NCI-H1436 treated with DMSO at 0.1 percent for 48 hours (cell line): ENCODE measurements around the gene PRKAR1A.
A peak's percentile ranks its signal among the peaks of the same experiment; 100 is the strongest.
"Not testable (repeated sequence)": the region's sequence is repeated elsewhere in the genome, so short reads cannot be mapped to it uniquely, and the experiment has no call there.

Experiments used
- DNase-seq: peaks from one replicate; lab custom pipeline; 2025; lab: John Stamatoyannopoulos, UW

The PRKAR1A gene

DNA sequence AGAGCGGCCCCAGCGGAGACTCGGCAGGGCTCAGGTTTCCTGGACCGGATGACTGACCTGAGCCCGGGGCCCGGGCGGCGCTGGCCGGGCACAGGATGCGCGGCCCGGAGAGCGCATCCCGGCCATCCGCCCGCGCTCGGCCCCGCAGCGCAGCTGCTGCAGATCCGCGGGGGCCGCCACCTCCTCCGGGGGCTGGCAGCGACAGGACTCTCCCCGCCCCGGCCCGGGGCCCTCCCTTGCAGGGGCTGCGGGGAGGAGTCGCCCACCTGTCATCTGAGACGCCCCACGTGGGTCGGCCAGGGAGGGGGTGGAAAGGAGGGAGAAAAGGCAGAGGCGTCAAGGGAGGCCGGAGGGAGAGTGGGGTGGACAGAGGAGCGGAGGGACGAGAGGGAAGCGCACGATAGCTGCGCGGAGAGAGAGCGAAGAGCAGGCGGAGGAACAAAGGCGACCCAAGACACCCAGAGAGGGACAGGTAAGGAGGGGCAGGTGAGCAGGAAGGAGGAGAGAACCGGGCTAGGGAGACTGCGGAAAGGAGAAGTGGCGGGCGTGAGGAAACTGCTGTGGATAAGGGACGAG is 471 bp upstream of the PRKAR1A start:
- no peak for DNase-seq

DNA sequence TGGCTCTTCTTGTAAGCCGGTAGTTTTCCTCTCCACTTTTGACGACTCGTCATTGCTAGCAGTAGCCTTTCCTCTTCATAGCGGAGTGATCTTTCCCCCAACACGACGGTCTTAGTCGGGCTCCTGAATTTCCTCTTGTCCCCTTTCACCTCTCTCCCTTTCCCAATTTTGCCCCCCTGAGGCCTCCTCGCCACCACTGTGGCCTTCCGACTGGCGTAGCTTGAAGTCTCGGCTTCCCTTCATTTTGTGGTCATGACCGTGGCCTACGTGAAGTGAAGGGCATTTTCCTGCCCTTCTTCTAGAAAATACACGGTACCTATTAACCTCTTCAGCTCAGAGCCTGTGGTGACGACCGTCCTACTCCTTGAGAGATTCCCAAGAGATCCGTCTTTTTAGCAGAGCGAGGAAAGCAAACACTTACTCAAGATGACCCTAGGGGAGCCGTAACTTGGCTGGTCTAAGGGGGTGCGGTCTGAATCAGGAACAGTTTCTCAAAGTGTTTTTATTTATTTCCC is 787 bp downstream of the PRKAR1A start:
- peak; percentile 76 for DNase-seq

DNA sequence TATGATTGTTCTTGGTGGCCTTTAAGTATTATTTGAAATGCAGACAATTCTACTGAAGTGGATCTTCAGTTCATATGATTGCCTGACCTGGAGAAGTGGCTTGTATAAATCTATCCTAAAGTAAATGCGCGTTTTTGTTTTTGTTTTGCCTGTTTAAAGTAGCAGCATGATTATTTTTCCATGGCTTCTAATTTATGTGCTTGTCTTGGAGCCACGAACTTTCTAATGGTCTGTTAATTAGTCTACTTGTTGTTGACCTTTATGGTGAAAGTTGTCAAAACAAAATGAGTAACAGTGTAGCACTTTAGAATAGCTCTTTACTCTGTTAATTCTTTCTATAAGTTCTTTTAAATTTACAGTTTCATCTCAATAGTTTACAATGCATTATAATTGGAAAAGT is 1.7 kb downstream of the PRKAR1A start:
- DNase-seq: no peak

DNA sequence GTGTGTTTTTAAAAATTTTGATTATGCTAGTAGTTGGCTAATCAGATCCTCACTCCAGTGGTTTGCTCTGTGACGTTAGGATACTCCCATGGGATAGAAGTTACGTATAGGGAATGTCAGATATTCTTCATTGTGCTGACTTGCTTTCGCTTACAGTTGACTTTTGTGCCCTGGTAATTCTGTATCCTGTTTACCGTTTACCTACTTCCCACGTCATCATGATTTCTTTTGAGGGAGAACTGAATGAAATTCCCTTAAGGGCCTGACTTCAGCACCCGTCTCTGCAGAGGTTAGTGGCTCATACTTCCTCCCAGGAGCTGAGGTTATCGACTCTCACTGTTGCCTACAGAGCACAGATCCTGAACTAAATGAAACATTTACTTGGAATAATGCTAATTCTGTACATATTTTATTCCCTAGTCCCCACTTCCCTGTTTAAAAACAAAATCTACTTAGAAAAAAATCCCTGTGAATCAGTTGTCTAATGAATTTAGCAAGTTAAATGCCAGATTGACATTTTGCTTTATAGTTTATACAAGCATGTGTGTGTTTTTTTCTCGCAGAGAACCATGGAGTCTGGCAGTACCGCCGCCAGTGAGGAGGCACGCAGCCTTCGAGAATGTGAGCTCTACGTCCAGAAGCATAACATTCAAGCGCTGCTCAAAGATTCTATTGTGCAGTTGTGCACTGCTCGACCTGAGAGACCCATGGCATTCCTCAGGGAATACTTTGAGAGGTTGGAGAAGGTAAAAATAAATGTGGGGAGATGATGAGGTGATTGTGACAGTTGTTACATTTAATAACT is 2.8 kb downstream of the PRKAR1A start:
- no peak for DNase-seq

DNA sequence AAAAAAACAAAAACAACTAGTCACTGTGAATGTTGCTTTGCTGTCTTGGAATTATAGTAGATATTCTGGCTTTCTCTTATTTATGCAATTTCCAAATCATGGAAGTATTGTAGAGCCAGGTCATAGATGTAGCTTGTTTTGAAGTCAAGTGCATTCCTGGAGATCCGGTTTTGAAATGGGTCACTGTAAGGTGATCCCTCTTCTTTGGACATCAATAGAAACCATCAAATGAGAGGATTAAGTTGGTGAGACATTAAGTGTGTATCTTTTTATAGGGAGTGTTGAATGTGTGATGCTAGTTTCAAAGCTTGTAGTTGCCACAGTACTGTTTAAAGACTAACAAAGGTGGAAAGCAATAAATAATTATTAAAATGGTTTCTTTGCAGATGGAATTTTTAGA is 4.5 kb downstream of the PRKAR1A start:
- DNase-seq: no peak

DNA sequence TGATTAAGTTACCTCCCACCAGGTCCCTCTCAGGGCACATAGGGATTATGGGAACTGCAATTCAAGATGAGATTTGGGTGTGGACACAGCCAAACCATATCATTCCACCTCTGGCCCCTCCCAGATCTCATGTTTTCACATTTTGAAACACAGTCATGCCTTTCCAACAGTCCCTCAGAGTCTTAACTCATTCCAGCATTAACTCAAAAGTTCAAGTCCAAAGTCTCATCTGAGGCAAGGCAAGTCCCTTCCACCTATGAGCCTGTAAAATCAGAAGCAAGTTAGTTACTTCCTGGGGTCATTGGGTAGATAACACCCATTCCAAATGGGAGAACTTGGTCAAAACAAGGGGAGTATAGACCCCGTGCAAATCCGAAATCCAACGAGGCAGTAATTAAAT is 5.4 kb downstream of the PRKAR1A start:
- DNase-seq: not testable (repeated sequence)

DNA sequence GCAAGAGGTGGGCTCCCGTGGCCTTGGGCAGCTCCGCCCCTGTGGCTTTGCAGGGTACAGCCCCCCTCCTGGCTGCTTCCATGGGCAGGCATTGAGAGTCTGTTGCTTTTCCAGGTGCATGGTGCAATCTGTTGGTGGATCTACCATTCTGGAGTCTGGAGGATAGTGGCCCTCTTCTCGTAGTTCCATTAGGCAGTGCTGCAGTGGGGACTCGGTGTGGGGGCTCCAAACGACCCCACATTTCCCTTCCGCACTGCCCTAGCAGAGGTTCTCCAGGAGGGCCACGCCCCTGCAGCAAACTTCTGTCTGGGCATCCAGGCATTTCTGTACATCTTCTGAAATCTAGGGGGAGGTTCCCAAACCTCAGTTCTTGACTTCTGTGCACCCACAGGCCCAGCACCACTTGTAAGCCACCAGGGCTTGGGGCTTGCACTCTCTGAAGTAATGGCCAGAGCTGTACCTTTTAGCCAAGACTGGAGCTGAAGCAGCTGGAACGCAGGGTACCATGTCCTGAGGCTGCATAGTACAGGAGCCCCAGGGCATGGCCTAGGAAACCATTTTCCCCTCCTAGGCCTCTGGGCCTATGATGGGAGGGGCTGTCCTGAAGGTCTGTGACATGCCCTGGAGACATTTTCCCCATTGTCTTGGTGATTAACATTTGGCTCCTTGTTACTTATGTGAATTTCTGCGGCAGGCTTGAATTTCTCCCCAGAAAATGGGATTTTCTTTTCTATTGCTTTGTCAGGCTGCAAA is 6.0 kb downstream of the PRKAR1A start:
- no peak for DNase-seq

DNA sequence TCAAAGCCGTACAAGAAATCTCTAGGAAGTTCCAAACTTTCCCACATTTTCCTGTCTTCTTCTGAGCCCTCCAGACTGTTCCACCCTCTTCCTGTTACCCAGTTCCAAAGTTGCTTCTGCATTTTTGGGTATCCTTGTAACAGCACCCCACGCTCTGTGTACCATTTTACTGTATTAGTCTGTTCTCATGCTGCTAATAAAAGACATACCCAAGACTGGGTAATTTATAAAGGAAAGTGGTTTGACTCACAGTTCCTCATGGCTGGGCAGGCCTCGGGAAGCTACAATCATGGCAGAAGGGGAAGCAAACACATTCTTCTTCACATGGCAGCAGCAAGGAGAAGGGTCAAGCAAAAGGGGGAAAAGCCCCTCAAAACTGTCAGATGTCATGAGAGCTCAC is 6.8 kb downstream of the PRKAR1A start:
- not testable (repeated sequence) for DNase-seq

DNA sequence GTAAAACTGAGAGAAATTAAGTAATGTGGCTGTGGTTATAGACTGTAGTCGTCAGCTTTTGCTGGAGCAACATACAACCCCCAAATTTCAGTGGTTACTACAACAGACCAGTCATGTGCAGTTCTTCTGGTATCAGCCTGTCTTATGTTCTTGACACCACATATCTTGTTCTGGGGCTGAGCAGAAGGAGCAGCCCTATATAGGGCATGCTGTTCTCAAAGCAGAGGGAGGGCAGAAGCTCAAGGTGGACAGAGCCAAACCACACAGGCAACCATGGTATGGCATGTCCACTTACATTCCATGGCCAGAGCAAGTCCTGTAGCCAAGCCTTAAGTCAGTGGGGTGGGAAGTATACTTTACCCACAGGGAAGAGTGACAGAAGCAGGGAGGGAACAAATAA is 7.7 kb downstream of the PRKAR1A start:
- DNase-seq: no peak

DNA sequence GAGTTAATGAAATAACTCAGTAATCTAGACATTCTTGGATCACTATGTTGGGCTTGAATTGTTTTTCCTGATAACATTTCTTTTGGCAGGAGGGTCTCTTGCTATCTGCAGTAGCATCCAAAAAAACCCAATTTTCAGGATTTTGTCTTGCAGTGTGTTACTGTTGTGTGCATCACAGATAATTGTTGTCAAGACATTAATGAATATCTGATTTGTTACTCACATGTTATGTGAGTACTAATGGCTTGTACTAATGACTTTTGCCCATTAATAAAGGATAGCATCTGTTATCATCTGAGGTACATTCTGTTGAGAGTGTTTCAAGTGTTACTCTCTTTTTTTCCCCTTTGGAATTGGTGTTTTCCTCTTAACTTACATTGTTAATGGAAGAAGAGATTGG is 10.0 kb downstream of the PRKAR1A start:
- no peak for DNase-seq

DNA sequence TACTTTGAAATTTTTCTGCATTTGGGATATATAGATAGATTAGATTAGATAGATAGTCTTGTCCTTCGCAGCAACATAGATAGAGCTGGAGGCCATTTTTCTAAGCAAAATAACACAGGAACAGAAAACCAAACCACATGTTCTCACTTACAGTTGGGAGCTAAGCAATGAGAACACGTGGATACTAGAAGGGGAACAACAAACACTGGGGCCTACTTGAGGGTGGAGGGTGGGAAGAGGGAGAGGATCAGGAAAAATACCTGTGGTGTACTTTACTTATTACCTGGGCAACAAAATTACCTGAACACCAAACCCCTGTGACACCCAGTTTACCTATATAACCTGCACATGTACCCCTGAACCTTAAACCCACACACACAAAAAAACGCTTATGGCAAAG is 14.3 kb downstream of the PRKAR1A start:
- no peak for DNase-seq

DNA sequence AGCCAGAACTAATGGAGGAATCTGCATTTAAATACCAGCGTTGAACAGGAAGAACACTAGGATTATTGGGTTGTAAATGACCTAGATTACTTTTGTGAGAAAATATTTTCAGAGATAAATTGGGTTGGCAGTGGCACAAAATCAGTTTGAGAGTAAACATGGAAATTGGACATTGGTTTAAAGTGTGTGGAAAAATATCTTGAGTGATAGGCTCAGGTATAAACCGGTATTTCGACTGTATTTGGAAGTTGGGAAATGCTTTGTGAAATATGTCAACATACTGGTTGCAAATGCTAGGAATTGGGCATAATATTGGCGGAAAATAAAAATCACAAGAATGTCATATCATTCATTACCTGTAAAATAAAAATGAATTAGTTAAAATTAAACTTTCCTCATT is 15.1 kb downstream of the PRKAR1A start:
- no peak for DNase-seq

DNA sequence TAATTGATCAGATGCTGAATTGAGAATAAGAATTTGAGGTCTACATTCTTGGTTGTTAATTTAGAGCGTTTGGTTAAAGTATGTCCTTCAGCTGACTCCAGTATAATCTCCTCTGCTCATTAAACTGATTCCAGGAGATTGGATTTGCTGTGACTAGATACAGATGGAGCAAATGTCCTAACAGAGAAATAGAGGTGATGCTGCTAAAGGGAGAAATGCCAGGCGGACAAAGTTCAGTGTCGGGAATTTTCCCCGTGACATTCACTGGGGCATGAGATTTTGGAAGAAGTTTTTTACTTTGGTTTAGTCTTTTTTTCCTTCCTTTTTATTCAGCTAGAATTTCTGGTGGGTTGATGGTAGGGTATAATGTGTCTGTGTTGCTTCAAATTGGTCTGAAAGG is 19.0 kb downstream of the PRKAR1A start:
- no peak for DNase-seq

DNA sequence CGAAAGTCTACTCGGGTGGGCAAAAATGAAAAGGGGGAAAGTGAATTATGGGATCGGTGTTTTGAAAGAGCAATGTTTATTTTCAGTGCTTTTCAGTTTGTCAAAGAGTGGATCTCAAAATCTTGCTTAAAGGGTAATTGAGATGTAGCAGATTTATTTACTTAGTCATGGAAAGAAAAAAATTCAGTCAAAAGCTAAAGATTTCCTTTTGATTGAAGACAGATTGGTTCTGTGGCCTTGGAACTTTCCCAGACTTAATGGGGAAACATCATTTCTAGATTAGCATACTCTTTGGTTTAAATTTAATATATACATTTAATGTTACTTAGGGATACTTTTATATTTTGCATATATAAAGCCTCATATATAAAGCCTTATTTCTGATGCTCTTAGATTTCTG is 20.6 kb downstream of the PRKAR1A start:
- no peak for DNase-seq

DNA sequence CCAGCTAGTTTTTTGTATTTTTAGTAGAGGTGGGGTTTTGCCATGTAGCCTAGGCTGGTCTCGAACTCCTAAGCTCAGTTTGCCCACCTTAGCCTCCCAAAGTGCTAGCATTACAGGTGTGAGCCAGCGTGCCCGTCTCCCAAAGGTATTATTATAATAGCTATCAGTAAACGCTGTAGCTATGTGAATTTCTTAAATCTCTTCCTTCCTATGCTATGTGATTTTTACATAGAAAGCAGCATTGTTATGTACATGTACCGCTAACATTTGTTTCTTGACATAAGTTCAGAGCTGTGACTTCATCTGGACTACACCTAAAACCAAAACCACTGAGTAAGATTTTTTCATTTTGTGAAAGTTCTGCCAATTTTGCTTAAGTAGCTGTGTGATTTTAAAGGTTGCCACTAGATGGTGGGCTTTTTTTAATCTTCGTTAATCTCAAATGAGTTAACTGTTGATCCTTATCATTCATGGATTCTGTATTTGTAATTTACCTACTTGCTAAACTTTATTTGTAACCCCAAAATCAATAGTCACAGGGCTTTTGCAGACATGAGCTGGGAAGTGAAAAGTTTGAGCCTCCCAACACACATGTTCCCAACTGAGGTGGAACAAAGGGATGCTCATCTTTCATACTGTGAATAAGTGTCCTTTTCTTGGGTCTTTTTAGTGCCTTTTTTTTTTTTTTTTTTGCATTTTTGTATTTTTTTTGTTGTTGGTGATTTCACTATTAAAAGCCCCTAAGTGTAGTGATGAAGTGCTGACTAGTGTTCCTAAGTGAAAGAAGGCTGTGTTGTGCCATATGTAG is 21.9 kb downstream of the PRKAR1A start:
- no peak for DNase-seq

DNA sequence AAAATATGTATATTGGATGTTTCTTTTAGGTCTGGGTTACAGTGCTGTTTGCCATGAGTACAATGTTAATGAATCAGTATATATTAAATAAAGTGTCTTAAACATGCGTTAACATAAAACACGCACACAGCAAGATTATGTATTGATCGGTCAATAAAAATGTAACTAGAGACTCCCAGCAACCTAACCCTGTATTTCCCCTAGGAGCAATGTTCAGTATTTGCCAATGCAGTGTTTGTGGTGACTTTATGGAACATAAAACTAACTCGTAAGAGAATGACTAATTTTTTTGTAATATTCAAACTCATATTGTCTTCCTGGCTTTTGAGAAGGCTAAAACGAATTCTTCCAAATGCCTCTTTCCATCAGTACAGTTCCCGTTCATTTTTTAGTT is 22.5 kb downstream of the PRKAR1A start:
- no peak for DNase-seq

DNA sequence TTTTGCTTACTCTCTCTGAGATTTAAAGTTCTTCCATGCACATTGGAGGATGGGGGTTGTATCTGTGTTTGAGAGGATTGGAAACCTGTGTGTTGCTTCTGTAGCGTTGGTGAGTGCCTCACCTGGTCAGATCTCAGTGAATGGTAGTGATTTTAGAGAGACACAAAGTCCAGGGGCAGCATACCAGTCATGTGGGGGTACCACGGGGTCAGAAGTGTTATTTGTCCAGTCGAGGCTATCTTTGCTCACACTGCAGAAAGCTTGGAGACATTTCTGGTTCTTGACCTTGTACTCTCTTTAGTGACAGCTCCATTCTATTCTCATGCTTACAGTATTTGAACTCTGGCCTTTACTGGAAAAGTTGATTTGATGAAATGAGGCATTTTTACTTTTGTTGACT is 23.7 kb downstream of the PRKAR1A start:
- no peak for DNase-seq

DNA sequence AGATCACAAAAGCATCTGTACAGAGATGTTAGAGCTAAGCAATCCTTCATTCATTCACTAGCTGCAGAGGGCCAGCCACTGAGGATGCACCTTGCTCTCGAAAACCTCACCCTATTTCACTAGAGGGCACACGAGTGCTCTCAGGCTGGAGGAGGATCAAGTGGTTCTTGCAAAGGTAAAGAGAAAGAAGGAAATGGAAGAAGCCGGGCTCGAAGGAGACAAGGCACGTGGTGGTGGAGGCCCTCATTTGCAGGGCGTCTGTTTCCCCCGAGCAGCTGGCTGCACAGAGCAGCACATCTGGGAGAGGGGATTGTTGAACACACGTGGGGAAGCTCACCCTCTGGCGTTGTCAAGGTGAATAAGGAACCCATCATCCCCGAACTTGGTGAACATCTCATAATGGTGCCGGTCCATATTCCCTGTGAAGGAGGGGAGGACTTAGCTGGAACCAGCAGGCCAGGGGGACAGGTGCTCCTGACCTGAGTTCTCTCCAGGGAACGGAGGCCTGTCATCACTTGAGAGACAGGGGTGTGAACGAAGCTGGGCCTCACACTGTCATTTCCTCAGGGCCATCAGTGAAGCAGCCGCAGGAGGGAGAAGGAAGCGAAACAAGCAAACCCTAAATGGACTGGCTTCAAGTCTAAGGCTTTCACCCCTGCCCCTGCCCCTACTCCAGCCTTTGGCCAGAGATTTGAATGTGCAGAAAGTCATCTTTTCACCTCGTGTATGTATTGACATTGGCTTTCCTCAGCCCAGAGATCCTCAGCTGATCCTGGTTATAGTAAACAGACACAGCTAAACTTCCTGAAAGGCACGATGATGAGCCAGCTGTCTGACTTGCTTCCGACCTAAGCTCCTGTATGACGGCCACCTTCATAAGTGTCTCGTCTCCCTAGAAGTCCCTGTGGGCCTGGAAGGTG is 27.6 kb downstream of the PRKAR1A start:
- DNase-seq: no peak

DNA sequence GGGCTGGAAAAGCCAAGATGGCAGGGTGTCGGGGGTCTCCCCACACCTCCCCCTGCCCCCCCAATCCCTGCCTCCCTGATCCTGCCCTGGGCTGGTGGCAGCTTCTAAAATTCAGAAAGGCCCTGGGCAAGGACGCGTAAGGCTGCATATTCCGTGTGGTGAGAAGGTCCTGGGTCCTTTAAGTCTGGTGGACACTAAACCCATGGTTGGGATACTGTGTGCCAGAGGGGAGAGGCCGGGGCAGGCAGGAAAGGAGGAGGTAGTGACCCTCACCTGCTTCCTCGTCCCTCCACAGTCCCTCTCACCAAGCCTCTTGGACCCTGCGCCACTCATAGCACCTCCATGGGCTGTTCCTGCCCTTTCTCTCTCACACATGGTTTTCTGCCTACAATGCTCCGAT is 28.8 kb downstream of the PRKAR1A start:
- no peak for DNase-seq

DNA sequence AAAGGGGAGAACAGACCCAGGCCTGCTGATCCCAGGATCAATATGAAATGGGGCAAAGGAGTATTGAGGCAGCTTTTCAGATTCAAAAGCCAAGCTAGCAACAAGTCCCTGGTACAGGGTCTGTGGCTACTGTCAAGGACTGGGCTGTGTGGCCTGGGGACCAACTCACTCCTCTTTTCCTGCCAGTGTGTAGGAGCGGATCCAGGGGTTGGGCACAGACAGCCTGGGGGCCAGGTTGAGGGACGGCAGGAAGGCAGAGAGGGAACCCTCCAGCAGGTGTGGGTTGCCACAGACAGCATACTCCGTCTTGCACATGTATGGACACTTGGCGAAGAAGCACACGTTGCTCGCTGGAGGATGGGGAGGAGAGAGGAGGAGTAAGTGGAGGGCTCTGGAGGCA is 29.6 kb downstream of the PRKAR1A start:
- no peak for DNase-seq
